Myocyte (in vitro differentiated cells): ENCODE measurements around the gene AGAP1. TPM values are rescaled to one million over a fixed set of nuclear protein-coding genes. Genes with fewer than 3 reads are reported as not detected.

Experiments used
- DNase-seq: peaks from one replicate; pipeline ENCODE4 v3.0.0-alpha.2; 2012; ENCODE audit warnings: low read depth
- total RNA-seq: library from RNA; depleted of rRNA; stranded (reverse); fragments of >200 nt; gene quantifications from 2 replicates; pipeline ENCODE4 v1.2.3, GENCODE V29; 2014

AGAP1 gene
- total RNA-seq, 1 donor from 2014 or later: 15.5 TPM

GRCh38 chr2:236176417-236176816, 682.6 kb downstream of the AGAP1 start:
- DNase-seq: no peak

- no peak for DNase-seq
Measured at GRCh38 chr2:236176951-236177350, 683.1 kb downstream of the AGAP1 start.

GRCh38 chr2:236177604-236177966, 683.7 kb downstream of the AGAP1 start:
- no peak for DNase-seq

GRCh38 chr2:236177967-236178889, 684.4 kb downstream of the AGAP1 start:
- DNase-seq: peak; percentile 59

- no peak for DNase-seq
Measured at GRCh38 chr2:236178890-236179235, 685.0 kb downstream of the AGAP1 start.

- DNase-seq: no peak
Measured at GRCh38 chr2:236179236-236180075, 685.6 kb downstream of the AGAP1 start.

- no peak for DNase-seq
Measured at GRCh38 chr2:236180076-236180816, 686.4 kb downstream of the AGAP1 start.

GRCh38 chr2:236180831-236181453, 687.1 kb downstream of the AGAP1 start:
- peak; percentile 67 for DNase-seq
